Stimulated activated CD4-positive, alpha-beta T cell treated with anti-CD3 and anti-CD28 coated beads, TNF-alpha, amount 100 ng/mL, for 1 hour (primary cell): ENCODE results near the gene FGFBP2.

Experiments used
- DNase-seq, 3 donors: peaks; one replicate each; pipeline ENCODE4 v3.0.0-alpha.2; 2020; ENCODE audit warnings: low read depth in 3 of 3, low spot score in 1 of 3

FGFBP2 gene

DNA sequence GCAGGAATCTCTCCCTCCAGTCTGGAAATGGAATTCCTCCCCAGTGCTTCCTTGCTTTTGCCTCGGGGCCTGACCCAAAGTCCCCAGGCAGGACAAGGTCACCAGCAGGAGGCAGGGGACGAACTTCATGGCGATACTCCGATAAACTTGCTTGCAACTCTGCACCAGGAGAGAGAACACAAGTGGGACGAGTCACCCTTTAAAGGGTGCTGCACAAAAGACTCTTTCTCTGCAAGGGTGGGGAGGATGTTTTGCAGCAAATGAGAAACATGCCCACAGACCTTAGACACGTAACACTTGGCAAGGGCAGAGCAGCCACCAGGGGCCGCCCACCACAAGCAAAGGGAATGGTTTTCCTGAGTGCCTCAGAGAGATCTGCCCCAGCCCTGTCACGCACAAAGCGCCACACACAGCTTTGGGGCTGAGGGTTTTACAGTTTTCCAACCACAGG is at the start of gene FGFBP2:
TSS of gene FGFBP2 (minus strand) at position 175 of the 451 bp plus-strand sequence. CDS start at position 129, 46 bp downstream.
- DNase-seq, result peak in 1 of 3 donors; percentile 16

DNA sequence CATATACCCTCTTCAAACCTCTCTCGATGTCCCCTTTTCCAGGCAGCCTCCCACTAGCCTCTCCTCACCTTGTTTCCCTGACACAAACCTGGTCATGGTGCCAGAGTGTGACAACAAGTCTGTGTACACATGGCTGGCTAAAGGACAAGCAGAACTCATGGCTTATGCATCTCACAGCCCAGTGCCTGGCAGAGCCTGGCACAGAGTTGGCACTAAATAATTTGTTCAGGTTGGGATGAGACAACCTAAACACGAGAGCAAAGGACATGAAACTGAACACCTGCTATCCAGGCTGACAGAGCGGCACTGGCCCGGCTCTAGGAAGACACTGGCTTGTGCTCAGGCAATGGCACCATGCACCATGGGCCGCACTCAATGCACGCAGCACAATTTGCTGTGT is 48.2 kb upstream of the FGFBP2 start:
- DNase-seq, result no peak

GRCh38 chr4:16009153-16009552 is 46.2 kb upstream of the FGFBP2 start:
- no peak for DNase-seq

GRCh38 chr4:16007471-16008095 is 44.6 kb upstream of the FGFBP2 start:
- no peak for DNase-seq

- no peak for DNase-seq
Observed at GRCh38 chr4:16006771-16007446, 43.9 kb upstream of the FGFBP2 start.

GRCh38 chr4:16005676-16006075 is 42.7 kb upstream of the FGFBP2 start:
- no peak for DNase-seq

DNA sequence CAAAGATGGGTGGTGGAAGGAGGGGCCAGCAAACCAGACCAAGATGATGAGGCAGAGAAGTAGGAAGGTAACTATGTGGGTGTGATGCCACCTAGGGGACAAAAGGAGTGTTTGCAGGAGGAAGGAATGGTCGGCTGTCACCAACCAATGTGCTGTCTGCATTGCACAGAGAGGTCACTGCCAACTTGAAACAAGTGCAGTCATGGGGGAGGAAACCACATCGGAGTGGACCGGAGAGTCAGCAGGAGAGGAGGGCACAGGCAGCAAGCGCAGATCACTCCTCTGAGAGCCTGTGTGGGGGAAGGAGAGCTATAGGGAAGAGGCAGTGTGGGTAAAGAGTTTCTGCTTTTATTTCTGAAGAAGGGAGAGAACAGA is 38.5 kb upstream of the FGFBP2 start:
- peak in 2 of 3 donors; percentile 3 to 10 for DNase-seq

DNA sequence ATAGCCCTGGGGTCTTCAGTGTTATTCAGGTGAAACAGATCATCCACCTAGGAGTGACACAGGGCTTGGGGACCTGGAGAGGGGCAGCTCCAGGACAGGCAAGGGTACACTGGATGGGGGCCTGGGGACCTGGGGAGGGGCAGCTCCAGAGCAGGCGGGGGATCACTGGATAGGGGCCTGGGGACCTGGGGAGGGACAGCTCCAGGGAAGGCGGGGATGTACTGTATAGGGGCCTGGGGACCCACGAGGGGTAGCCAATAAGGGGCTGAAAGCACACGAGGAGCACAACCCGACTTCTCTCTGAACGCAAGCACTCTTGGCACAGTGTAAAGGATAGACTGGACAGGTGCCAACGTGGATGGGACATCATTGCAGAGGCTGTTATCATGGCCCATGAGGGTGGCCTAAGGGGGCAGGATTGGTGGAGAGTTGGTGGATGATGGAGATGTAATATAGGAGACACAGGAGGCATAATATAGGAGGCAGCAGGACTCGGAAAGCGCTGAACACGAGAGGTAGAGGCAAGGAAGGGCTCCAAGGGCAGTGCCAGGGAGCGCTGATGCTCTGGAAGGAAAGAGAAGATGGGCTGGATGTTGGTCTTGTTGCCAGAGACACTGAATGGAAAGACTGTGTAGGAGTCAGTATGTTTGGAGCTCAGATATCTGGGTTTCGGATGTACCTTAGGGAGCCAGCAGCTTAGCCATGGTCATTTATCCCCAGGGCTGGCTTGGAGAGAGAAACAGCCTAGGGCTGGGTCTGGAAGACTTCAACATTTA is 37.9 kb upstream of the FGFBP2 start:
- no peak for DNase-seq

GRCh38 chr4:15996773-15997172 is 33.8 kb upstream of the FGFBP2 start:
- DNase-seq, result no peak

DNA sequence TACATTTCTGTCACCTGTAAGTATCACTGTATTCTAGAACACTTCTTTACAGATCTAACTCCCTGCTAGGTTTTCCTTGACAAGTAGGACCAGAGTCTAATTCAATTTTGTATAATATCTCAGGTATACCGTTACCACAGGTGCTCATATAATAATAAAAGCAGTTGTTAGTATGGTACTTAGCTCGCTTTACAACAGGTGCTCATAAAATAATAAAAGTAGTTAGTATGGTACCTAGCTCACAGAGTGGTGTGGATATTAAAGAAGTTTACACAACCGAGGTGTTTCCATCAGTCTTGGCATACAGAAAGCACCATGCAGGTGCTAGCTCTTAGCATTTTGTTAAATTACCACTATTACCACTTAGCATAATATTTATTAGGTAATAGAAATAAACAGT is 32.9 kb upstream of the FGFBP2 start:
- DNase-seq, result no peak

DNA sequence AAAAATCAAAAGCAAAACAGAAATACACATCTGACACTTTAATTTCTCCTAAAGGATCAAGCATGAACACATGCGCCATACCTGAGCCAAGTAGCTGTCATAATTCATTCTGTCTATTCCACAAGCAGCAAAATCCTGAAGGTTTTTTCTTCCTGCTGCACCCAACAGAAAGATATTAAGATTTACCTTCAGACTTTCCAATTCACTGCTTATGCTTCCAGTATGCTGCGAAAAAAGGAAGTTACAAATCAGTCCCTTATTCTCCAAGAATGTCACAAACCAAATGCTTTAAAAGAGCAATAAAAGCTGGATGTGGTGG is 29.2 kb upstream of the FGFBP2 start:
- no peak for DNase-seq

GRCh38 chr4:15990570-15991285 is 27.8 kb upstream of the FGFBP2 start:
- no peak for DNase-seq

GRCh38 chr4:15989424-15989823 is 26.4 kb upstream of the FGFBP2 start:
- no peak for DNase-seq

- no peak for DNase-seq
Observed at GRCh38 chr4:15988222-15988621, 25.2 kb upstream of the FGFBP2 start.

GRCh38 chr4:15986907-15987306 is 23.9 kb upstream of the FGFBP2 start:
- no peak for DNase-seq

GRCh38 chr4:15983610-15984009 is 20.6 kb upstream of the FGFBP2 start:
- no peak for DNase-seq

DNA sequence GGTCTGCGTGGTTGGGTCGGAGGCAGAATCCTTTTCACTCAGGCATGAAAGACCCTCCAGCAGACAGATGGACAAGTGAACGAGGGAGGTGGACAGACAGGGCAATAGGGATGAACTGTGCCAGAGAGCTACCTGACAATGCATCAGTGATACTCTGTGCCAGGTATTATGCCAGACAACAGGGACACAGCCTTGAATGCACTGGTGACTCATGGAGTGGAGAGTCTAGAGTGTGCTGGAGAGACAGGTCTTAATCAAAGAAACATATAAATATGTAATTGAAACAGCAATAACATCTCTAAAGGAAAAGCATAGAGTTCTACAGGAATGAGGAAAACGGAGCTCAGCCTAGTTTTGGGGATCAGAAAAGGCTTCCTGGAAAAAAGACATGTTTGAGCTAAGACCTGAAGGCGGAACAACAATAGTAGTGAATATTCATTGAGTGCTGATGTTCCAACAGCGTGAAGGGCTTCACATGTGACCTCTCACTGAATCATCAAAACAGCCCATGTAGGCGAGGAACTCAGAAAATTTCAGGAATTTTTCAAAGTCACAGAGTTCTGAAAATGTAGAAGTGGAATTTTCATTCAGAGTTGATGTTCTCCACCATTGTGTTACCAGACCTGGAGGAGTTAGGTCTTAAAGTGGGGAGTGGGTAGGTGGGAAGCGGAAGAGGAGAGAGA is 20.0 kb upstream of the FGFBP2 start:
- DNase-seq, result no peak

DNA sequence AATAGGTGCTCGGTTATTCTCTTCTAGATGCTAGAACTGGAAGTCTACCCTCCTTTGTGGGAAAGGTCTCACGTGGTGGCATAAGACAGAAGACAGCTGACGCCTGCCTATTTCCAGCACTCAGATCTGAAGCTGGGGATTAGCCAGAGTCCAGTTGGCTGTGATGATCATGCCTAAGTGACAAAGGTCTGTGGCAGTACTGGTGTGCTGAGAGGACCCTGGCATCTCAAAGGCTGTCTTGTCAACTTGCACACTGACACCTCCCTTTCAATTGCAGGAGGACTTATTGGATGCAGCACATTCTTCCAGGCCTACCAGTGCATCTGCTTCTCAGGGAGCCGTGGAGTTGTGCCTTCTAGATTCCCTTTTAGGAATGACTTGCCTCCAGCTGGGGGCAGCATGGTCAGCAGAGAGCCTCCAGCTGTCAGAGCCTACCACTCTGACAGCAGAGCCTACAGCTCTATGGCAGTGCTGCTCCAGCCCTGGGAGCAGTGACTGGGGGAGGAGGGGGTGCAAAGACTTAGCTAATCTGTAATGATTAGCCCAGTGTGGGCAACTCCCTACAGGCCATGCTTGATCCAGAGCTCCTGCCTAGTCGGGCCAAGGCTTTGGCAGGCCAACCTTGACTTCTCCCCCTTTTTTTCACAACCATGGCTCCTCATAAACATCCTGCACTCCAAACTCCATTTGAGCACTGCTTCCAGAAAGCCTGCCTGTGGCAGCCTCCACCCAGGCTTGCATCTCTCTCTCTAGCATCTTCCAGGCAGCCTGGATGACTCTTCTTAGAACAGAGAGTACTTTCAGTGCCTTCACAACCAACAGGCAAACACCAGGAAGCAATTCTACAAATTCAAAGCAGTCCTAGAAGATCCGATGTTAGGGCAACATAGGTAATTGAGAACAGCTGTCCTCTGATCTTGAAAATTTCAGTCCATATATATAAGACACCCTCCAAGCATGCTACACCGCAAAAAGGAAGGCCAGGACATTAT is 13.8 kb upstream of the FGFBP2 start:
- DNase-seq, result no peak

GRCh38 chr4:15971068-15971801 is 8.3 kb upstream of the FGFBP2 start:
- no peak for DNase-seq
